Upper lobe of left lung (tissue), 4 donors: ENCODE results near the gene GET3.

ENCODE experiments used
- EP300 ChIP-seq, 4 donors: sonication (generic); formaldehyde crosslinking; IDR thresholded peaks; one replicate each; pipeline ENCODE4 v1.5.1; 2017; ENCODE audit warnings: antibody characterized with exemption in 4 of 4, control low read depth in 2 of 4
- POLR2AphosphoS5 ChIP-seq, 2 donors: sonication (generic); formaldehyde crosslinking; IDR thresholded peaks; one replicate each; pipeline ENCODE4 v1.5.1; 2017; ENCODE audit warnings: antibody characterized with exemption in 2 of 2
- TF ChIP-seq, protein P1 (sequence below), 6 experiments: fragments of 450-650 bp in 4 of 6; fragments of 200-600 bp in 2 of 6; sonication (generic) in 2 of 6; IDR thresholded peaks; one replicate each; pipeline ENCODE4 v1.5.1; 2016 to 2019; ENCODE audit warnings: antibody characterized with exemption in 6 of 6

DNA sequence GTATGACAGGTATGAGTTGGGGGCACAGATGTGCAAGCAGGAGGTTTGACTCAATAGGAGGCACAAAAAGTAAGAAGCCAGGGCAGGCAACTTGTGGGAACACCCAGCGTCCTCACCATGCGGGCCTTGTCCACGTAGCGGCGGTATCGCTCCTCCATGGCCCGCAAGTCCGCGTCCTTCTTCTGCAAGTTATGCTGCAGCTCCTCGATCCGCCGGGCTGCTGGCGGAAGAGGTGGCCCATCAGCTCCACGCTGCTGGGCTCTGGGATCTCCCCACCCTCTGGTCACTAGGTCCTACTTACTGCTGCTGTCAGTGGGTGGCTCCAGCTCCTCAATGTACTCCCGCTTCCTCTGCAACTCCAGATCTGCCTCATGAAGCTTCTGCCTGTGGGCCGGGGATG lies 27.4 kb downstream of the GET3 start:
- TF ChIP-seq, protein P1, sequence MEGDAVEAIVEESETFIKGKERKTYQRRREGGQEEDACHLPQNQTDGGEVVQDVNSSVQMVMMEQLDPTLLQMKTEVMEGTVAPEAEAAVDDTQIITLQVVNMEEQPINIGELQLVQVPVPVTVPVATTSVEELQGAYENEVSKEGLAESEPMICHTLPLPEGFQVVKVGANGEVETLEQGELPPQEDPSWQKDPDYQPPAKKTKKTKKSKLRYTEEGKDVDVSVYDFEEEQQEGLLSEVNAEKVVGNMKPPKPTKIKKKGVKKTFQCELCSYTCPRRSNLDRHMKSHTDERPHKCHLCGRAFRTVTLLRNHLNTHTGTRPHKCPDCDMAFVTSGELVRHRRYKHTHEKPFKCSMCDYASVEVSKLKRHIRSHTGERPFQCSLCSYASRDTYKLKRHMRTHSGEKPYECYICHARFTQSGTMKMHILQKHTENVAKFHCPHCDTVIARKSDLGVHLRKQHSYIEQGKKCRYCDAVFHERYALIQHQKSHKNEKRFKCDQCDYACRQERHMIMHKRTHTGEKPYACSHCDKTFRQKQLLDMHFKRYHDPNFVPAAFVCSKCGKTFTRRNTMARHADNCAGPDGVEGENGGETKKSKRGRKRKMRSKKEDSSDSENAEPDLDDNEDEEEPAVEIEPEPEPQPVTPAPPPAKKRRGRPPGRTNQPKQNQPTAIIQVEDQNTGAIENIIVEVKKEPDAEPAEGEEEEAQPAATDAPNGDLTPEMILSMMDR (IDR thresholded peaks at IDR 0.05) = no peak
- TF ChIP-seq POLR2AphosphoS5 (IDR thresholded peaks at IDR 0.05) (no peak), EP300 (IDR thresholded peaks at IDR 0.05) (no peak)
